DND-41 (cell line): ENCODE data around the gene FOXN3.

Experiments
- EZH2 ChIP-seq: IDR thresholded peaks from 3 replicates; pipeline ENCODE4 v1.6.1; 2012; ENCODE audit warnings: borderline replicate concordance, low read depth, mild to moderate bottlenecking, moderate library complexity, low read length, inconsistent platforms; ENCODE audit not compliant: severe bottlenecking
- TF ChIP-seq, protein P1 (sequence below): IDR thresholded peaks from 2 replicates; pipeline ENCODE4 v1.5.1; 2012; ENCODE audit warnings: borderline replicate concordance, low read length, moderate library complexity, mild to moderate bottlenecking; ENCODE audit not compliant: poor library complexity, severe bottlenecking; ENCODE audit errors: extremely low read depth

DNA sequence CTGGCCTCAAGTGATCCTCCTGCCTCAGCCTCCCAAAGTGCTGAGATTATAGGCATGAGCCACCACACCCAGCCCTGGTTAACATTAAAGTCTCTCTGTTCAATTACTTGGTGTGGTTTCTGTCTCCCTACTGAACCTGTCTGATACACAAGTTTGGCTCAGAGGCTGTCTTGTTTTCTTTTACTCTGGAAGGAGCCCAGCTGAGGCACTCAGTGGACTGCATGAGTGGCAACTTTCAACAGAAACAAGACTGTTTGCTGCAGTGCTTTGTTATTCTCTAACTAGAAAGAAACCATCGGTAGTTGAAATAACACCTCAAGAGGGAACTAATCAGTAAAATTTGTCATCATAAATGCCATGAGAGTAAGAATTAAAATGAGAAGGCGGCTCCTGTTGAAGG is 238.7 kb downstream of the FOXN3 start:
- TF ChIP-seq, protein P1, sequence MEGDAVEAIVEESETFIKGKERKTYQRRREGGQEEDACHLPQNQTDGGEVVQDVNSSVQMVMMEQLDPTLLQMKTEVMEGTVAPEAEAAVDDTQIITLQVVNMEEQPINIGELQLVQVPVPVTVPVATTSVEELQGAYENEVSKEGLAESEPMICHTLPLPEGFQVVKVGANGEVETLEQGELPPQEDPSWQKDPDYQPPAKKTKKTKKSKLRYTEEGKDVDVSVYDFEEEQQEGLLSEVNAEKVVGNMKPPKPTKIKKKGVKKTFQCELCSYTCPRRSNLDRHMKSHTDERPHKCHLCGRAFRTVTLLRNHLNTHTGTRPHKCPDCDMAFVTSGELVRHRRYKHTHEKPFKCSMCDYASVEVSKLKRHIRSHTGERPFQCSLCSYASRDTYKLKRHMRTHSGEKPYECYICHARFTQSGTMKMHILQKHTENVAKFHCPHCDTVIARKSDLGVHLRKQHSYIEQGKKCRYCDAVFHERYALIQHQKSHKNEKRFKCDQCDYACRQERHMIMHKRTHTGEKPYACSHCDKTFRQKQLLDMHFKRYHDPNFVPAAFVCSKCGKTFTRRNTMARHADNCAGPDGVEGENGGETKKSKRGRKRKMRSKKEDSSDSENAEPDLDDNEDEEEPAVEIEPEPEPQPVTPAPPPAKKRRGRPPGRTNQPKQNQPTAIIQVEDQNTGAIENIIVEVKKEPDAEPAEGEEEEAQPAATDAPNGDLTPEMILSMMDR, result no peak
- TF ChIP-seq EZH2, result no peak
